Fibroblast of lung (primary cell): ENCODE measurements around the gene KCNMA1.

ENCODE experiments used
- EZH2 ChIP-seq: IDR thresholded peaks from 2 replicates; pipeline ENCODE4 v1.5.1; 2012; ENCODE audit warnings: low read length, control low read depth, mild to moderate bottlenecking; ENCODE audit errors: missing control alignments
- TF ChIP-seq, protein P1 (sequence below), 2 donors: IDR thresholded peaks in 1 of 2; conservative IDR thresholded peaks in 1 of 2; 1 replicate in 1 of 2; 2 replicates in 1 of 2; pipeline ENCODE4 v1.5.1; 2011 to 2012; ENCODE audit warnings: low read length in 2 of 2, control low read depth in 1 of 2, inconsistent platforms in 1 of 2, low read depth in 1 of 2, mild to moderate bottlenecking in 1 of 2

DNA sequence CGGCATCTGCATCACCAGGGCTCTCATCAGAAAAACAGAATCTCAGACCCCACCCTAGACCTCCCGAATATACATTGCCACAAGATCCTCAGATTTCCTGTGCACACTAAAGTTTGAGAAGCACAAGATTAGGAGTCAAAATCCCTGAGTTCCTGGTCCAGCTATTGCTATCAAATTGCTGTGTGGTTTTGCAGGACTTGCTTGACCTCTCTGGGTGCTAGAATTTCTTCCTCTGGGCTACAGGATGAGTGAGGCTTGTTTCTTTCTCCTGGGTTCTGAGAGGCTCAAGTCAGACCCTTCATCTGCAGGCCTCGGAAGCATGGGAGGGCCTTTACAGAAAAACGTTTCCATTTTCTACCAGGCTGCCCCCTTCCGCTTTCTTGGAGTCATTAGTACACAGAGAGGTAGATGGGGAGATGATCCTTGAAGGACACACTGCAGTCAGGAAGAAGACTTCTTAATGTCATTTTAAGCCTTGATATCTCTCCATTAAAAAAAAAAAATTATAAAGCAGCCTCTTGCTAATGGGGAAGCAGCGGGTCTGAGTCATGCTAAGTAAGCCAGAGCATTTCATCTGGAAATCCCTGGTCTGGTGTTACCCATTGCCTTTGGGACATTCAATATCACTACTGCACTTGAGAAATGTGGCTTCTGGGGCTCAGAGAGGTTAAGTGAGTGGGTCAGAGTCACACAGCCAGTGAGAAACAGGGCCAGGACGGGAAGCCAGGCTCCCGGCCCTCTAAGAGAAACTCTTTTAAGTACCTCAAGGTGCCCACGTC lies 173.5 kb downstream of the KCNMA1 start:
- no peak for TF ChIP-seq EZH2
- TF ChIP-seq, protein P1, sequence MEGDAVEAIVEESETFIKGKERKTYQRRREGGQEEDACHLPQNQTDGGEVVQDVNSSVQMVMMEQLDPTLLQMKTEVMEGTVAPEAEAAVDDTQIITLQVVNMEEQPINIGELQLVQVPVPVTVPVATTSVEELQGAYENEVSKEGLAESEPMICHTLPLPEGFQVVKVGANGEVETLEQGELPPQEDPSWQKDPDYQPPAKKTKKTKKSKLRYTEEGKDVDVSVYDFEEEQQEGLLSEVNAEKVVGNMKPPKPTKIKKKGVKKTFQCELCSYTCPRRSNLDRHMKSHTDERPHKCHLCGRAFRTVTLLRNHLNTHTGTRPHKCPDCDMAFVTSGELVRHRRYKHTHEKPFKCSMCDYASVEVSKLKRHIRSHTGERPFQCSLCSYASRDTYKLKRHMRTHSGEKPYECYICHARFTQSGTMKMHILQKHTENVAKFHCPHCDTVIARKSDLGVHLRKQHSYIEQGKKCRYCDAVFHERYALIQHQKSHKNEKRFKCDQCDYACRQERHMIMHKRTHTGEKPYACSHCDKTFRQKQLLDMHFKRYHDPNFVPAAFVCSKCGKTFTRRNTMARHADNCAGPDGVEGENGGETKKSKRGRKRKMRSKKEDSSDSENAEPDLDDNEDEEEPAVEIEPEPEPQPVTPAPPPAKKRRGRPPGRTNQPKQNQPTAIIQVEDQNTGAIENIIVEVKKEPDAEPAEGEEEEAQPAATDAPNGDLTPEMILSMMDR (conservative IDR thresholded peaks at IDR 0.05 in 1 of 2, IDR thresholded peaks at IDR 0.05 in 1 of 2; ENCODE audit: low read depth in 1 of 2, low read length in 2 of 2), result no peak
